Measurements from ENCODE around the gene CD300LB.
A peak's percentile ranks its signal among the peaks of the same experiment; 100 is the strongest.
"Not testable (repeated sequence)": the region's sequence is repeated elsewhere in the genome, so short reads cannot be mapped to it uniquely, and the experiment has no call there.

CD300LB gene

DNA sequence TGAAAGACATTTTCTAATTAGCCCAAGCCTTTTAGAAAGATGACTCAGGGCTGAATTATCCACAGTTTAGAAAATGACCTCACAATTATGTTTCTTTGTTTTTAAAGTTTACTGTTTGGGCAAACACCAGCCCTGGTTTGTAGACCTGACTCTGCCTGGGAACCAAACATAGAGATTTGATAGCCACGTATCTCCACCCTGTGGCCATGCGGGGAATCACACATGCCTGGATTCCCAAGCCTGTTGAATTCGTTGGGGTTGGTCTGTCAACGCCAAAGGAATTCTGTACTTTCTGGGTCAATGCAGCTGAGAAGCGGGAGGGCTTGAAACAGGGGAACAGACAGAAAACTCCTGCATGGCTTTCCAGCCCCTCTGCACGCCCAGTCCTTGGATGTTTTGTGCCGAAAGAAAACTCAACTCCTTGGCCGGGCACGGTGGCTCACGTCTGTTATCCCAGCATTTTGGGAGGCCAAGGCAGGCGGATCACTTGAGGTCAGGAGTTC, 37.9 kb downstream of the CD300LB start:
- peak; percentile 48 to 52 for DNase-seq (ENCODE audit: low read depth in 2 of 2)

DNA sequence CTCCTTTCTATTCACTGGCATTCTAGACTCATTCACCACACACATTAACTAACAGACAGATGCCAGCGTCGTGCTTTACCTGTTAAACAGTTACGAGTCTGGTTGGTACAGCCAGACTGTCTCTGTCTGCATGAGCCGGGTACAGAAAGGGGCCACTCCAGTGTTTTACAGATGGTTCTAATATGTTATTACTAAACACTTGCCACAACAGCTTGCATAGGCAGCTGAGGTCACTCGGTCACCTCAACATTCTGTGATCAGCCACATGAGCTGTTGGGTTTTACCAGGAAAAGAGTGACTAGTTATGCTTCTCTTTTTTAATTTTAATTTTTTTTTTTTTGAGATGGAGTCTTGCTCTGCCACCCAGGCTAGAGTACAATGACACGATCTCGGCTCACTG, 39.6 kb downstream of the CD300LB start:
- DNase-seq (ENCODE audit: low read depth in 2 of 2), result no peak

DNA sequence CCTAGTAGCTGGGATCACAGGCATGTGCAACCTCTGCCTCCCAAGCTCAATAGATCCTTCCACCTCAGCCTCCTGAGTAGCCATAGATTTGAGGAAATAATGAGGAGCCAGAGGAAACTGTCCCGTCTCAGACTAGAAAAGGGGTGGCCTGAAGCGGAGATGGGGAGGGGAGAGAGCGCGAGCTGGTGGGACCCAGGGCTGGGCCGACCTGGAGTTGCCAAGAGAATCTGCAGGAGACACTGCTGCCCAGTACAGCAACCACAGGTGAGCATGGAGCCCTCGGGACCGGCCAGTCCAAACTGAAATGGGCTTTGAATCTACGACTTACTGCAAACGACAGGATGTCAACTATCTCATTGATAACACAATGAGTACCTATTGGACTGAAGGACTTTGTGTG, 40.6 kb downstream of the CD300LB start:
- no peak for DNase-seq (ENCODE audit: low read depth in 2 of 2)

DNA sequence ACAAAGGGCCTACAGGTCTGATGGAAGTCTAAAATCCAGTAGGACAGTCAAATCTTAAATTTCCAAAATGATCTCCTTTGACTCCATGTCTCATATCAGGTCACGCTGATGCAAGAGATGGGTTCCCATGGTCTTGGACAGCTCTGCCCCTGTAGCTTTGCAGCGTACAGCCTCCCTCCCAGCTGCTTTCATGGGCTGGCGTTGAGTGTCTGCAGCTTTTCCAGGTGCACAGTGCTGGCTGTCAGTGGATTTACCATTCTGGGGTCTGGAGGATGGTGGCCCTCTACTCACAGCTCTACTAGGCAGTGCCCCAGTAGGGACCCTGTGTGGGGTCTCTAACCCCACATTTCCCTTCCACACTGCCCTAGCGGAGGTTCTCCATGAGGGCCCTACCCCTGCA, 43.0 kb downstream of the CD300LB start:
- not testable (repeated sequence) for DNase-seq (ENCODE audit: low read depth in 2 of 2)

DNA sequence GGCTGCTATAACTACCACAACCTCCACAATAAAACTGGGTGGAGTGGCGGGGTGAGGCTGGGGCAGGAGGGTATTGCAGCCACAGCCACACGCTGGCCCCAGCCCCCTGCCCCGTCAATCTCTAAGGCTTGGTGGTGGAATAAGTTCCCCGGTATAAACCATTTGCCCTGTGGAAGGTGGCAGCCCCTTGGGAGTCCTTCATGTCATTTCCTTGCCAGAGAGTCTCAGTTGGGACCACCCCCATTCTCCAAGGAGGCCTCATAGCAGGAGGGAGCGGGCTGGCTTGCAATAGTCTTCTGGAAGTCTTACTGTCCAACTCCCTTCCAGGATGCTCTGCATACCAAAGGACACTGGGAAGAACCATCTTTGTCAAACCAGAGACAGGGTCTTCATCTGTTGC, 45.4 kb downstream of the CD300LB start:
- no peak for DNase-seq (ENCODE audit: low read depth in 2 of 2)

DNA sequence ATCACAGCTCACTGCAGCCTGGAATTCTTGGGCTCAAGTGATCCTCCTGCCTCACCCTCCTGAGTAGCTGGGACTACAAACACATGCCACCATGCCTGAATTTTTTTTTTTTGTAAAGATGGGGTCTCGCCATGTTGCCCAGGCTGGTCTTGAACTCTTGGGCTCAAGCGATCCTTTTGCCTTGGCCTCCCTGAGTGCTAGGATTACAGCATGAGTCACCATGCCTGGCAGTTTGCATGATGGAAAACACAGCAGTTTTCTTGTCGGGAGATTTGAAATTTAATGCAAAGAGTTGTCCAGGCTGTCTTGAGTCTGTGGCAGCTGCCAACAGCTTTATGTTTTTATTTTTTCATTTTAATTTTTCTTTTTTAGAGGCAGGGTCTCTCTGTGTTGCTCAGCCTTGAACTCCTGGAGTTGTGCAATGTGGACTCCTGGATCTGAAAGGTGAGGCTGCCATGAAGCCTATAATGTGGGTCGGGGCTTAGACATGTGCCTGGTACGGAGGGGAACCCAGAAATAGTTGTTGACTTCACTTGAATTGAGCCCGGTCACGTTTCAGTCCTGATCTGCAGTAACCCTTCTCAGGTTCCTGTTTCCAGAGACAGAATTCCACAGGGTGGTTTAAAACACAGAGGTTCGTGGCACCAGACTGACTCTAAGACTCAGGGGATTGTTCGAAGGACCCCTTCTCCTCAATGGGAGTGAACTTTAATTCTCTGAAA, 46.1 kb downstream of the CD300LB start:
- no peak for DNase-seq (ENCODE audit: low read depth in 2 of 2)

DNA sequence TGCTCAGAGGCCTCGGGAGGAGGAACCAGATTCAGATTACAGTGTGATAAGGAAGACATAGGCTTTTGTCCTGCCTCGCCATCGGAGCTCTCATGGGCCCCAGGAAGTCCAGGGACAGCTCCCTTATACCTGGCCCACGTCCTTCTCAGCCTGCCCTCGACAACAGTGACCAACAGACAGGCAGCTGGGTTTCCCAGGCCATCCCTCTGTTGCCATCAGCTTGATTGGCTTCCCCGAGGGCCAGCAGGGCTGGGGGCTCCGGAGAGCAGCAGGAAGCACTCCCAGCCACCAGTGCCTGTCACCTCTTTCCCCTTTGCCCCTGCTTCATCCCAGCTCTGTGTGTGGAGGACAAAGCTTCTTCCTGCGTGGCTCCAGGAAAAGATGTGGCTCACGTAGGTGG, 47.2 kb downstream of the CD300LB start:
- no peak for DNase-seq (ENCODE audit: low read depth in 2 of 2)

DNA sequence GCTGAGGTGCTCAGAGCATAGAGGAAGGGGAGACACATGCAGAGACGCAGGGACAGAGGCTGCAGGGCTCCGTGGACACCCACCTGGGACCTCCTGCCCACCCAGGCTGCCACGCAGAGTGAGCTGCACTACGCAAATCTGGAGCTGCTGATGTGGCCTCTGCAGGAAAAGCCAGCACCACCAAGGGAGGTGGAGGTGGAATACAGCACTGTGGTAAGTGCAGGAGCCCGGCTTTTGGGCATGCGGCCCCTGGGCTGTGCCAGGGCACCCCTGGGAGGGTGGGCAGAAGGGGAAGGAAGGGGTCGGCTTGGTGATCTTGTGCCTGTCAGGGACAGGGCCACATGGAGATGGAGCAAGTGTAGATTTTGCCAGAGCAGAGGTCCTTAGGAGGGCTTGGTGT, 49.7 kb downstream of the CD300LB start:
- no peak for DNase-seq (ENCODE audit: low read depth in 2 of 2)

DNA sequence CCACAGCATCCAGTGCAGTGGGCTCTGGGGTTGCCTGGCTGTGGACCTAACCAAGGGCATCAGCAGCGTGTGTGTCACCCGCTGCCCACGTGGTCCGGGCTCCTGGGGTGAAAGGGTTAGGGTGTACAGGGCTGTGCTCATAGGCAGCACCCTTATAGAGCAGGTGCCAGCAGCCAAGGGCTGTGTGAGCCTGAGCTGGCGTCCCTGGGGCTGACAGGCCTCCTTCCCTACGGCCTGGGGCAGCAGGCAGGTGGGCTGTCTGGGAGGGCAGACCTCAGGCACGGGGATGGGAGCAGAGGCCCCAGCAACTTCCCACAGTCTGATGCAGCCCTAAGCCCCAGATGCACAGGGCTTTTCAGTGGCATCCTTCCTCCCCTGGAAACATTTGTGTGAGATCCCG, 51.0 kb downstream of the CD300LB start:
- no peak for DNase-seq (ENCODE audit: low read depth in 2 of 2)

DNA sequence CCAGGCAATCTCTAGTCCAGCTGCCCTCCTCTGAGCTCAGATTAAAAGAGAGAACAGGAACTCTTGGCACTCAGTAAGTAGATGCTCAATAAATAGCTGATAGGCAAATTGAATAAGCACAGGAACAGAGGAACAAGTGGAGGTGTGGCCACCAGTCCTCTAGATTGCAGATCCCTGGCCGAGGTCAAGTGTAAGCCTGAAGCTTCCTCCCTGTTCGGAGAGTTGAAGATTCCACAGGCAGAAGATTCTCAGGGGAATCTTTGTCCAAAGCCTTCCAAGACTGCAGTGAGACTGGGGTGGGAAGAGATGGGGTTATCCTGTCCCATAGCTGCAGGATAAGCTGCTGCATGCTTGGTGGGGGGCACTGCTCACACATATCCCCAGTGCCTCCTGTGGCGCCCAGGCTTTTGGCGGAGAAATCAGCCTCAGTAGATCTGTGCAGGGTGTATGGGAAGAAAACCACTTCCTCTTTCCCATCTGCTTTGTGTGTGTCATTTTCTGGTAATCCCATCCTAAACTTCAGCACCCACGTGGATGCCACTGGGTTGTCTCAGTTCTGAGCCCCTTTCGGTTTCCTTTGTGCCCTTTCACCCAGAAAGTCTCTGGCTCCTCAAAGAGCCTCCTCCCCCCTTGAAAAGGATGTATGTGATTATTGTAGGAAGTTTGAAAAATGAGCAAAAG, 52.7 kb downstream of the CD300LB start:
- DNase-seq (ENCODE audit: low read depth in 2 of 2), result peak in 1 of 2 donors; percentile 17

DNA sequence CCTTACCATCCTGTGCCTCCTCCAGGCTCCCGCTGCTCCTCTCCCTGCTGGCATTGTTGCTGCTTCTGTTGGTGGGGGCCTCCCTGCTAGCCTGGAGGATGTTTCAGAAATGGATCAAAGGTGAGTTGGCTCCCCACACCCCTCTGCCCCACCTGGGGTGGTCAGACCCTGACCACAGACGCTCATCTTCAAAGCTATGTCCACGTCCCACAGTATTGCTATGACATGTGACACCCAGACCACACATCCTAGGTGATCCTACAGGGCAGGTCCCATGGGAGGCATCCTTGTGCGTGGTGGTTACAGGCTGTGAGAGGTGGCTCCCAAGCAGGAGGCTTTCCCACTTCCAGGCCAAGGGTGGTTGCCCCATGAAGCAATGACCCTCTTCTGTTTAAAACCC, 53.9 kb downstream of the CD300LB start:
- no peak for DNase-seq (ENCODE audit: low read depth in 2 of 2)

DNA sequence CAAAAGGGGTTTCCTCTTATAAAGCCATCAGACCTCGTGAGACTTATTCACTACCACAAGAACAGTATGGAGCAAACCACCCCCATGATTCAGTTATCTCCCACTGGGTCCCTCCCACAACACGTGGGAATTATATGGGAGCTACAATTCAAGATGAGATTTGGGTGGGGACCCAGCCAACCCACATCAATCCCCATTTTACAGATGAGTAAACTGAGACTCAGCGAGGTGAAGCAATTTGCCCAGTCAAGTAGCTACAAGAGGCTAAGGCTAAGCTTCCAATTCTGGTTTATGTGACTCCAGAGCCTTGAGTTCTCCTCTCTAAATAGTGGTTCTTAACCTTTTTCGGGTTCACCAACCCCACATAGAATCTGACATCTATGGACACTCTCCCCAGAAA, 56.1 kb downstream of the CD300LB start:
- DNase-seq (ENCODE audit: low read depth in 2 of 2), result no peak

DNA sequence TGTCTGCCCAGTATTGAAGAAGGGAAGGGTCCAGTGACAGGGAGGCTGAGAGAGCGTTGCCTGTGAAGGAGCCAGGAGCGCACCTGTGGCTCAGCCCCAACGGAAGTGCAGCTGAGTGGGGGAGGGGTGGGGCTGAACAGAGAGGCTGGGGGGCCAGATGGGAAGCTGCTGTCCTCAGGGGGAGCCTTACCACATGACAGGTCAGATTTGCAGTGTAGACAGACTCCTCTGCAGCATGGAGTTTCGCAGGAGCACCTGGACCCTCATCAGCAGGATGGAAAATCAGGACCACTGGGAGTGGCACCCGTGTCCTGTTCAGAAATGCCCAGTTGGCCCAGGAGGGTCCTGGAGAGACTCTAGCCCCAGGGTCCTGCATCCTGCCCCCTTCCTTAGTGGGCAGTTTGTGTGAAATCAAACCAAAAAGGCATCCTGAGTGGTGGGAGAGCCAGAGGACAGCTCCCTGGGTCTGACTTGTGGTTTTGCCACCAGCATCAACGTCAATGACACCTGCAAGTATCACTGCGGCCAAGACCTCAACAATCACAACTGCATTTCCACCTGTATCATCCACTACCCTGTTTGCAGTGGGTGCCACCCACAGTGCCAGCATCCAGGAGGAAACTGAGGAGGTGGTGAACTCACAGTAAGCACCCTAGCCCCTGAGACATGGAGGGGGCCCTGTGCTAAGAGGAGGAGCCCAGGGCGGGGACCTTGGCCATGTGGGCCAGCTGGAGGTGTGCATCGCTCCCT, 57.1 kb downstream of the CD300LB start:
- no peak for DNase-seq (ENCODE audit: low read depth in 2 of 2)

DNA sequence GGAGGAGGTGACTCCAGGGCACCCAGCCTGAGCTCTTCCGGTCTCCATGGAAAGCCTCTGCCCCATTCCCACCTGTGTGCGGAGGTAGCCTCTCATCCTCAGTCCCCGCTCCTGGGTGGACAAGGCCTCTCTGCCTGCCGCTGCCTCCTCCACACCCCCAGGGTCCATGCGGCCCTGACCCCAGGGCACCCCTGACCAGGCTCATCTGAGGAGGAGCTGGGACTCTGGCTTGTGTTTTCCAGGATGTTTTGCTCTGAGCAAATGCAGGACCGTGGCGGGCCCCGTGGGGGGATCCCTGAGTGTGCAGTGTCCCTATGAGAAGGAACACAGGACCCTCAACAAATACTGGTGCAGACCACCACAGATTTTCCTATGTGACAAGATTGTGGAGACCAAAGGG, 58.0 kb downstream of the CD300LB start:
- DNase-seq (ENCODE audit: low read depth in 2 of 2), result no peak

DNA sequence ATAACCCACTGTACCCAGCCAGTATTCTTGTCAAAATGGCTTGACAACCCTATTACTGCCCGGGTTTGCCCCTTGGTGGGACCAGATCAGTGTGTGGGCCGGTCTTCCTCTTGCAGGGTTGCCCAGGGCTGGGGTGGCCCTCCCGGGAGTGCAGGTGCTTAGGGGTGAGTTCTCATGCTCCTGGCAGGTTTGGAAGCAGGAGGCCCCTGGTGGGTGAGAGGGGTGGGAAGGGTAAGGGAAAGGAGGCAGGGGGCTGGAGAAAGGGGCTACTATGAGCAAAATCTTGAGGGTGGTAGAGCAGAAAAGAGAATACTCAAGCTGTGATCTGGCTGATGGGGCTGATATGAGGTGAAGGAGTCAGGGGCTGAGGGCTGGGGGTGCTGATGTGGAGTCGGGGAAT, 58.4 kb downstream of the CD300LB start:
- DNase-seq (ENCODE audit: low read depth in 2 of 2), result no peak

DNA sequence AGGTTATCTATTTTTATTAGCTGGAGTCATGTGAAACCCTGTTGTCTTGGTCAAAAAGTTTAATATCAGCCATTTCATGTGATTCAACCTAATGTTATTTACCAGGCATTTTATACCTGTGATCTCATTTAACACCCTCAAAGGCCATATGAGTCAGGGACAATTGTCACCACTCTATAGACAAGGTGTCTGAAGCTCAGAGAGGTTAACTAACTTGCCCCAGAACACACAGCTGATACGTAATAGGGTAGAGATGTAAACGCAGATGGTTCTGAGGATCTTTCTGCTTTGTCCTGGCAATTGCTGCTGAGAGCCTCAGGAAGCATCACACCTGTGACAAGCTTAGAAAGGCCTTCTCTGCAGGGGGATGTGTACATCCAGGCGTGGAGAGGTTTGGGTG, 59.9 kb downstream of the CD300LB start:
- no peak for DNase-seq (ENCODE audit: low read depth in 2 of 2)

Measured in stimulated activated CD4-positive, alpha-beta T cell treated with anti-CD3 and anti-CD28 coated beads, Interleukin-4, amount 100 ng/mL, for 48 hours (primary cell).